ENCODE measurements around the gene POU2F3.

POU2F3 gene

GRCh38 chr11:120283124-120283523 lies 43.2 kb downstream of the POU2F3 start:
- Mint-ChIP-seq H3K27ac (no peak overlapping the region), H3K4me1 (no peaks in the 10 kb centered on the region), H3K36me3 (no peaks in the 10 kb centered on the region), H3K27me3 (peaks cover 25% of the 10 kb centered on the region), H3K9me3 (no peaks in the 10 kb centered on the region), H3K4me3 (no peak overlapping the region)
- CTCF ChIA-PET, result interaction anchor here (1.3 kb wide), 1 partner anchor 48 kb away, joined by 3 read pairs; no protein-coding TSS in a partner anchor
- DNase-seq, result no peak

DNA sequence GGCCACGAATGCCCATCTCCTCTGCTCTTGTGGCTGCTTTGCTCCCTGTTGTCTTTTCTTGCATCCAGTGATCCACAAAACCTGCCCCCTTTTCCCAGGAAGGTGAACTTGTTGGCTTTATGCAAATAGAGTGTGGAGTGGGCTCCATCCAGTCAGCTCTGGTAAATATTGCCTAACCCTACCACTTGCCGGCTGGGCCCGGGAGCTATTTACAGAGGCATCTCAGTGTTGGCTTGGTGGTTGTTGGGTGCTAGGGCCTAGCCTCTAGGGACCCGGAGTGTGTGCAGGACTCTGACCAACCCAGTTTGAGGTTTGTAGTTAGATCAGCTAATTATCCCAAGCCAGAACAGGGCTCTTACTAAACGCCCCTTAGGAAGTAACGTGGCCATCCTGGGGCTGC lies 44.3 kb downstream of the POU2F3 start:
- Mint-ChIP-seq H3K4me1 (no peaks in the 10 kb centered on the region), H3K9me3 (no peaks in the 10 kb centered on the region), H3K27ac (no peak overlapping the region), H3K27me3 (peaks cover 23% of the 10 kb centered on the region), H3K4me3 (no peak overlapping the region), H3K36me3 (no peaks in the 10 kb centered on the region)
- no peak for DNase-seq
- CTCF ChIA-PET, result no interaction called here

- Mint-ChIP-seq H3K36me3 (no peaks in the 10 kb centered on the region), H3K4me3 (no peak overlapping the region), H3K27ac (no peak overlapping the region), H3K9me3 (no peaks in the 10 kb centered on the region), H3K27me3 (peaks cover 25% of the 10 kb centered on the region), H3K4me1 (no peaks in the 10 kb centered on the region)
- CTCF ChIA-PET, result no interaction called here
- DNase-seq, result no peak
Measured at GRCh38 chr11:120285256-120285655, 45.3 kb downstream of the POU2F3 start.

GRCh38 chr11:120288021-120288420 lies 48.1 kb downstream of the POU2F3 start:
- Mint-ChIP-seq H3K4me1 (no peaks in the 10 kb centered on the region), H3K36me3 (no peaks in the 10 kb centered on the region), H3K27me3 (peaks cover 20% of the 10 kb centered on the region), H3K9me3 (no peaks in the 10 kb centered on the region), H3K27ac (no peak overlapping the region), H3K4me3 (no peak overlapping the region)
- DNase-seq, result no peak
- CTCF ChIA-PET, result interaction anchor here (1.1 to 1.5 kb wide), 3 partner anchors 9 to 53 kb away, joined by 3 to 4 read pairs (median 4); no protein-coding TSS in a partner anchor

- peaks cover 34% of the 10 kb centered on the region for H3K27me3 Mint-ChIP-seq
- no peak overlapping the region for H3K4me3 Mint-ChIP-seq
- no peak overlapping the region for H3K27ac Mint-ChIP-seq
- DNase-seq, result no peak
- no peaks in the 10 kb centered on the region for H3K36me3 Mint-ChIP-seq
- H3K4me1 Mint-ChIP-seq, result no peaks in the 10 kb centered on the region
- no peaks in the 10 kb centered on the region for H3K9me3 Mint-ChIP-seq
- CTCF ChIA-PET, result interaction anchor here (1.5 to 1.7 kb wide), 2 partner anchors 11 to 41 kb away, joined by 4 to 5 read pairs; no protein-coding TSS in a partner anchor
Measured at GRCh38 chr11:120289426-120289825, 49.5 kb downstream of the POU2F3 start.

DNA sequence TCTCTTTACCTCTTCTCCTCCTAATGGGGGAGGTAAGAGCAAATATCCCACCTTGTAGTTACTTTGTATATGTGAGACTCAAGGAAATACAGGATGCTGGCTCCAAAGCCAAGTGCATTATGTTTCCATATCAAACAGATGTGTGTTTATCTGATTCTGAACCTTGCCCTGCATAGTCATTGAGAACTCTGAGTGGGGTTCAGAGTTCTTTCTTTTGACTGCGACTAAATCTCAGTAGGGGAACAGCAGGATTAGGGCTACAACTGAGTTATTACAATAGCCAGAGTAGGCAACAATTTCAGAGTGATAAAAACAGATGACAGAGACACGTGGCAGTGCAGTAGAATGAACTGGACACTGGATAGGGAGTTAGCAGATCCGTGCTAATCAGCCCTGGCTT lies 51.0 kb downstream of the POU2F3 start:
- no peak for DNase-seq
- Mint-ChIP-seq H3K36me3 (no peaks in the 10 kb centered on the region), H3K4me3 (no peak overlapping the region), H3K27me3 (peaks cover 49% of the 10 kb centered on the region), H3K4me1 (no peaks in the 10 kb centered on the region), H3K9me3 (no peaks in the 10 kb centered on the region), H3K27ac (no peak overlapping the region)
- CTCF ChIA-PET, result interaction anchor here (1.1 to 1.8 kb wide), 3 partner anchors 9 to 56 kb away, joined by 3 to 7 read pairs (median 5); no protein-coding TSS in a partner anchor

DNA sequence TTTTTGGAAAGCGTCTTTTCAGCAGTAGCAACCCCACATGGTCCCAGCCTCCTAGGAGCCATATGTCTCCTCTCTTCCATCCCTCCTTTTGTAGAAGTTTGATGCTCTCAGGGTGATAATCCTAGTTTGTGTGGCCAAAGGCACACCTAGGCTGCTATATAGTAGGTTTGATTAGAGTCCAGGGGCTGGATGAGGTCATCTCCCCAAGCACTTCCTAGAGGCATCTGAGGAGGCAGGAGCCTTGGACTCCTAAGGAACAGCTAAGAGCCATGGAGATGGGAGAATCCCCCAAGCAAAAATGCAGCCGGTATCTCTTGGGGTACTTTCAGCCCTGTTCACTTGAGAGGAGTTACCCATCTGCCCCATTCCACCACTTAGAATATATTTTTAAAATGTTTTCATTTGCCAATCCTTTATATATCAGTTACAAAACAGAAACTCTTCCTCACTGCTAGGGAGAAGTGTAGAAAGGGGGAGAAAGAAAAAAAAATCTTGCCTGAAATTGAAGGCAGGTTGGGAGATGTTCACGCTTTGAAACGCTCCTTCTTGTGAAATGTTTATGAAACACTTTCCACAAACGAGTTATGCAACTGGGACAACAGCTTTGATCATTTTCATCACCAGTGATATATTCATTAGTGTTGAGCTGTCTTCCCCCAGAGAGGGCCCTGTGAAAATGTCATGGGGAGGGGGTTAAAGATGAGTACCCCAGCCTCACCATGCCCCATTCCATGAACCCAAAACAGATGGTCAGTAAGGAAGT lies 53.3 kb downstream of the POU2F3 start:
- H3K4me3 Mint-ChIP-seq, result no peak overlapping the region
- no peaks in the 10 kb centered on the region for H3K9me3 Mint-ChIP-seq
- no peaks in the 10 kb centered on the region for H3K4me1 Mint-ChIP-seq
- no peaks in the 10 kb centered on the region for H3K36me3 Mint-ChIP-seq
- CTCF ChIA-PET, result interaction anchor here (1.6 kb wide), 1 partner anchor 57 kb away, joined by 4 read pairs; no protein-coding TSS in a partner anchor
- no peak overlapping the region for H3K27ac Mint-ChIP-seq
- DNase-seq, result no peak
- peaks cover 57% of the 10 kb centered on the region for H3K27me3 Mint-ChIP-seq

DNA sequence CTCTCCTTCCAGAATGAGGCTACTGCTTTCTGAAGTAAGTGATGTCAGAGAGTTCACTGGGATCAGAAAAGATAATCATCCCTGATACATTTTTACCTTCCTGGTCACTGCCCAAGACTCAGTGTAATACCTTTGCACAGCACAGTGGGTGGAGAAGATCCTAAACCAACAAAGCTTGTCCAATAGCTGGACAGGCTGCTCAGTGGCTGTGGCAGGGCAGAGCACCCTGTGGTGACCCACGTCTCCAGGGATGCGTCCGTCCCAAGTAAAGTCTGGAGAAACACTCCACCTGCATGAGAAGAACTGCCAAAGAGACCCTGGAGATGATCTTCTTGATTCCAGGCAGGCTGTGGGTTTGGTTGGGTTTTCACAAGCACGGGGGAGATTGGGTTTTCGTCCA lies 54.2 kb downstream of the POU2F3 start:
- H3K4me3 Mint-ChIP-seq, result no peak overlapping the region
- H3K27ac Mint-ChIP-seq, result no peak overlapping the region
- H3K27me3 Mint-ChIP-seq, result peaks cover 63% of the 10 kb centered on the region
- DNase-seq, result no peak
- no peaks in the 10 kb centered on the region for H3K4me1 Mint-ChIP-seq
- CTCF ChIA-PET, result interaction anchor here (1.6 kb wide), 1 partner anchor 58 kb away, joined by 4 read pairs; no protein-coding TSS in a partner anchor
- no peaks in the 10 kb centered on the region for H3K9me3 Mint-ChIP-seq
- no peaks in the 10 kb centered on the region for H3K36me3 Mint-ChIP-seq

- Mint-ChIP-seq H3K36me3 (no peaks in the 10 kb centered on the region), H3K27ac (no peak overlapping the region), H3K9me3 (no peaks in the 10 kb centered on the region), H3K27me3 (peaks cover 59% of the 10 kb centered on the region), H3K4me3 (no peak overlapping the region), H3K4me1 (no peaks in the 10 kb centered on the region)
- no peak for DNase-seq
- CTCF ChIA-PET, result interaction anchor here (1.6 kb wide), 1 partner anchor 59 kb away, joined by 4 read pairs; no protein-coding TSS in a partner anchor
Measured at GRCh38 chr11:120295099-120295498, 55.2 kb downstream of the POU2F3 start.

DNA sequence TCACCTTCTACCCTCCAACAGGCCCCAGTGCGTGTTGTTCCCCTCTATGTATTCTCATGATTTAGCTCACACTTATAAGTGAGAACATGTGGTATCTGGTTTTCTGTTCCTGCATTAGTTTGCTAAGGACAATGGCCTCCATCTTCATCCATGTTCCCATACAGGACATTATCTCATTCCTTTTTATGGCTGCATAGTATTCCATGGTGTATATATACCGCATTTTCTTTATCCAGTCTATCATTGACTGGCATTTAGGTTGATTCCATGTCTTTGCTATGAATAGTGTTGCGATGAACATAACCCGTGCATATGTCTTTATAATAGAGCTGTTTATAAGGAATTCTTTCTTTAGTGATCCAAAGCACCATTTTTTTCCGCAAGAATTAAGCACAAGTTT lies 56.6 kb downstream of the POU2F3 start:
- H3K4me1 Mint-ChIP-seq, result no peaks in the 10 kb centered on the region
- no peak overlapping the region for H3K4me3 Mint-ChIP-seq
- no peak for DNase-seq
- peaks cover 64% of the 10 kb centered on the region for H3K27me3 Mint-ChIP-seq
- H3K27ac Mint-ChIP-seq, result no peak overlapping the region
- CTCF ChIA-PET, result interaction anchor here (10.8 kb wide), 1 partner anchor 62 kb away, joined by 234 read pairs; the partner anchor contains the start of gene POU2F3
- no peaks in the 10 kb centered on the region for H3K9me3 Mint-ChIP-seq
- H3K36me3 Mint-ChIP-seq, result no peaks in the 10 kb centered on the region

- CTCF ChIA-PET, result interaction anchor here (10.8 kb wide), 1 partner anchor 64 kb away, joined by 234 read pairs; the partner anchor contains the start of gene POU2F3
- Mint-ChIP-seq H3K36me3 (no peaks in the 10 kb centered on the region), H3K4me3 (no peak overlapping the region), H3K27me3 (peaks cover 73% of the 10 kb centered on the region), H3K4me1 (no peaks in the 10 kb centered on the region), H3K27ac (no peak overlapping the region), H3K9me3 (no peaks in the 10 kb centered on the region)
- no peak for DNase-seq
Measured at GRCh38 chr11:120298461-120298860, 58.5 kb downstream of the POU2F3 start.

GRCh38 chr11:120302001-120302805 lies 62.3 kb downstream of the POU2F3 start:
- Mint-ChIP-seq H3K9me3 (no peaks in the 10 kb centered on the region), H3K27me3 (peaks cover 54% of the 10 kb centered on the region), H3K27ac (no peak overlapping the region), H3K4me3 (no peak overlapping the region), H3K36me3 (no peaks in the 10 kb centered on the region), H3K4me1 (no peaks in the 10 kb centered on the region)
- no peak for DNase-seq
- CTCF ChIA-PET, result interaction anchor here (0.9 to 10.8 kb wide), 14 partner anchors 12 to 137 kb away, joined by 3 to 234 read pairs (median 4); partner anchors contain the start of genes POU2F3 and TLCD5

GRCh38 chr11:120303004-120303637 lies 63.2 kb downstream of the POU2F3 start:
- peak; percentile 68 for DNase-seq
- no peak overlapping the region for H3K27ac Mint-ChIP-seq
- H3K9me3 Mint-ChIP-seq, result no peaks in the 10 kb centered on the region
- H3K36me3 Mint-ChIP-seq, result no peaks in the 10 kb centered on the region
- no peaks in the 10 kb centered on the region for H3K4me1 Mint-ChIP-seq
- CTCF ChIA-PET, result interaction anchor here (0.5 to 10.8 kb wide), 19 partner anchors 11 to 293 kb away, joined by 3 to 234 read pairs (median 4); partner anchors contain the start of genes POU2F3 and TLCD5
- peaks cover 46% of the 10 kb centered on the region for H3K27me3 Mint-ChIP-seq
- no peak overlapping the region for H3K4me3 Mint-ChIP-seq

DNA sequence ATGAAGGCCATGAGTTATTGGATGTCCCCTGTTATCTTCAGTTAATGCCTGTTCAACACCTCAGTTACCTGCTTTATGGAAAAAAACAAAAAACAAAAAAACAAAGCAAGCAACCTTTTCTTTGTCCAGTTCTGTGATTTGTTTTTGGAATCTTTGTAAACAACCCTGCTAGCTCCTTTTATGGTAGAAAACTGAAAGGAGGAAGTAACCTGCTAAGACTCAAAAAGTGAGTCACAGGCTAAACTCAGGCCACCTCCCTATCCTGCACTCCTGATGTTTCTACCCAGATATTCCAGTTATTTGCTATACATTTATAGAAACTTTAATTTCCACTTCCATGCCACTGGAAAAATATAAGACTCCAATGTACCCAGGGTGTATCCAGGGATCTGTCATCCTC lies 64.6 kb downstream of the POU2F3 start:
- Mint-ChIP-seq H3K4me3 (no peak overlapping the region), H3K27me3 (peaks cover 41% of the 10 kb centered on the region), H3K36me3 (no peaks in the 10 kb centered on the region), H3K27ac (no peak overlapping the region), H3K9me3 (no peaks in the 10 kb centered on the region), H3K4me1 (no peaks in the 10 kb centered on the region)
- no peak for DNase-seq
- CTCF ChIA-PET, result interaction anchor here (0.7 to 10.8 kb wide), 7 partner anchors 34 to 223 kb away, joined by 3 to 234 read pairs (median 14); partner anchors contain the start of gene POU2F3
